ENCODE measurements around the gene NUCKS1.

- TF ChIP-seq CTCF (IDR thresholded peaks at IDR 0.05) (no peak), EZH2 (IDR thresholded peaks at IDR 0.05) (no peak)
Measured at GRCh38 chr1:205792961-205793673, 43.1 kb upstream of the NUCKS1 start.
